Astrocyte of the hippocampus (primary cell): Measurements from ENCODE around the gene RETREG1.
"Not testable (repeated sequence)": the region's sequence is repeated elsewhere in the genome, so short reads cannot be mapped to it uniquely, and the experiment has no call there.

Experiments
- DNase-seq: peaks from one replicate; pipeline ENCODE4 v3.0.0; 2011; ENCODE audit warnings: low read depth, low spot score

Gene RETREG1, protein sequence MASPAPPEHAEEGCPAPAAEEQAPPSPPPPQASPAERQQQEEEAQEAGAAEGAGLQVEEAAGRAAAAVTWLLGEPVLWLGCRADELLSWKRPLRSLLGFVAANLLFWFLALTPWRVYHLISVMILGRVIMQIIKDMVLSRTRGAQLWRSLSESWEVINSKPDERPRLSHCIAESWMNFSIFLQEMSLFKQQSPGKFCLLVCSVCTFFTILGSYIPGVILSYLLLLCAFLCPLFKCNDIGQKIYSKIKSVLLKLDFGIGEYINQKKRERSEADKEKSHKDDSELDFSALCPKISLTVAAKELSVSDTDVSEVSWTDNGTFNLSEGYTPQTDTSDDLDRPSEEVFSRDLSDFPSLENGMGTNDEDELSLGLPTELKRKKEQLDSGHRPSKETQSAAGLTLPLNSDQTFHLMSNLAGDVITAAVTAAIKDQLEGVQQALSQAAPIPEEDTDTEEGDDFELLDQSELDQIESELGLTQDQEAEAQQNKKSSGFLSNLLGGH

DNA sequence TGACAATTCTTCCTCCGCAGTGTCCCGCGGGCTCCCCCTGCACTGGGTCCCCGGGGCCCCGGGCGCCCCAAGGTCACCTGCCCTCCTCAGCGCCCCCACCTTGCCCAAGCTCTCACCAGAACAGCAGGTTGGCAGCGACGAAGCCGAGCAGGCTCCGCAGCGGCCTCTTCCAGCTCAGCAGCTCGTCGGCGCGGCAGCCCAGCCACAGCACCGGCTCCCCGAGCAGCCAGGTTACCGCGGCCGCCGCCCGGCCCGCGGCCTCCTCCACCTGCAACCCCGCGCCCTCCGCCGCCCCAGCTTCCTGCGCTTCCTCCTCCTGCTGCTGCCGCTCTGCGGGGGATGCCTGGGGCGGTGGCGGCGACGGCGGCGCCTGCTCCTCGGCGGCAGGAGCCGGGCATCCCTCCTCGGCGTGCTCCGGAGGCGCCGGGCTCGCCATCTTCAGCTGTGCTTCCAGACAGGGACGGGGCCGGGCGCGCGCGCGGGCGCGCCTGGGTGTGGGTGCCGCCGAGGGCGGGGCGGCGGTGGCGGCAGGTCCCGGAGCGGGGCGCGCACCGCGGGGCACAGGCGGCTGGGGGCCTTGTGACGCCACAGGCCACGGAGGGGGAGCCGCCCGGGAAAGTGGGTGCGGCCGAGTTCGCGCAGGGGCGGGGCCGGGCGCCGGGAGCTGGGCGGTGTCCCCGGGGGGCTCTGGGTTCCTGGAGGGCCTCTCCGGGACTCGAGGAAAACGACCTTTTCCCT is at the start of gene RETREG1:
Gene RETREG1 (minus strand): TSS at position 462 of the 738 bp plus-strand sequence. CDS start 26 bp downstream, at position 436.
- peak; percentile 78 for DNase-seq

DNA sequence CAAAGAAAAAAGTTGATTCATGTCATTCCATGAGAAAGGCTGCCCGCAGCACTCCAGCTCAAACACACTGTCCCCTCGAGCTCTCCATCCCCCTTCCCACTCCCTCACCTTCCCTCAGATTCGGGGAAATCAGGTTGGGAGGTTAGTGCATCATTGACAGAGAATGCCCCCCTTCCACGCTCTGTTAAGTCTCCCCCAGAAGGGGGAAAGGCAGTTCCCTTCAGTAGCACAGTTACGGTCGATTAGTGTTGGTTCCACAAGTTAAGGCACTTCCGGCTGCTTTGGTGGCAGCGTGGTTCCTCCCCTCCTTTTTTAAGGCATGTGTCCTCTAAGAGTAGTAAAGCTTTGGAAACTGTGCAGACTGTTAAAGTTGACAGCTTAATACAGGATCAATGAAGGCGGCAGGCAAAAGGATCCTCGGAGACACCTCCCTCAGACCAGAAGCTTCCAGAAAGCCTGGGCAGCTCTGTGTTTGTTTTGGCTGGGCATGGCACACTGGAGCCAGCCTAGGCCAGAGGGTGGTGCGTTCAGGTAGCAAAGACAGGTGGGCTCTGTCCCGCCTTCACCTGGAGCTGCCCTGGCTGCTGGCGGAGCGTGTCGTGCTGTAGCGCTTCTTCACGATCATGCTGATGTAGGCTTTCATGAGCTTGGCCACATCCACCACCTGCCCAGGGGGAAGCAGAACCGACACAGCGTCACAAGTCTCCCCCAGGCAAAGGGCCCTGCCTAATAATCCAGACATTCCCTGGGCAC is 49.5 kb upstream of the RETREG1 start:
- DNase-seq: no peak

DNA sequence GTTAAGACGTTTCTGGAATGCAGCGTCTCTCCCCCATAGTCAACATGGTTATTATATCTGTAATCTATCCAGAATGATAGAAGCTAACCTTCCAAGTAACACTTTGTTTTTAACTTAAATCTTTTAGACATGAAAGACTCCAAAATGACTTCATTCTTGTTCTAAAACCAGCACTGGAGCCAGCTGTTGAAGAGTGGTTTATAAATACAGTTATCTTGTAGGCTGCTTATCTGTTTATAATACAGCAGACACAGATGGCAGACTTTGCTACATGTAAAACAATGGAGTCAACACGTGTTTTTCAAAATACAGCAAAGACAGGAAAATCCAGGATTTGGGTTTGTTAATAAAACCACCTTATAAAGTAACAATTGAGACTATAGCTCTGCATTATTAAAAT is 48.8 kb upstream of the RETREG1 start:
- no peak for DNase-seq

DNA sequence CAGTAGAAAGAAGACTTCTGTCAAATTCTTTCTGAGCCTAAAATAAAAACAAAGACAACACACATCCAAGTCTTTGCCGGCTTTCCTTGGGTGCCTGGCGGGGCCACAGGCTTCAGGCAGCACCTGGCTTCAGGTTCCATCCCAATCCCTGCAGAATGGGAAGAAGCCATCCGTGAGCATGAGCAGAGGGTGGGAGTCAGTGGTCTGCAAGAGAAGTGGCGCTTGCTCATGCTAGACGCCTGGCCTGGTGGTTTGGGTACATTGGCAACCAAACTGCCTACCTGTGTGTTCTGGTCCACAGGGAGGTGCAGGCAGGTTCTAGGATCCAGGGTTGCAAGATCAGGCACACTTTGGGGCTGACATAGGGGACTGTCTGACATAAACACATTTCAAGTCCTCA is 47.6 kb upstream of the RETREG1 start:
- DNase-seq: no peak

DNA sequence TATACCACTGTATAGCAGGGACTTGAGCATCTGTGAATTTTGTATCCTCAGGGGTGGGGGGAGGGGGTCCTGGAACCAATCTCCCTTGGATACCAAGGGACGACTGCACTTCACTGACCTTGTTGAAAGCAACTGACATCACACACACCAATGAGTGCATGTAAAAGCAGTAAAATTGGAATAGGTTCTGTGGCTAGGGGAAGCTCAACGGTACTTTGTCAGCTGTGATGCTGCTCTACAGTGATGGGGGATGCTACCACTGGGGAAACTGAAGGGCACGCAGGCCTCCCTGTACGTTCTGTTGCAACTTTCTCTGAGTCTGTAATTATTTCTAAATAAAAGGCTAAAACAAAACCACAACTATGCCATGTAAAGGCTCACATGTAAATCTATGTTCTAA is 47.0 kb upstream of the RETREG1 start:
- DNase-seq: no peak

DNA sequence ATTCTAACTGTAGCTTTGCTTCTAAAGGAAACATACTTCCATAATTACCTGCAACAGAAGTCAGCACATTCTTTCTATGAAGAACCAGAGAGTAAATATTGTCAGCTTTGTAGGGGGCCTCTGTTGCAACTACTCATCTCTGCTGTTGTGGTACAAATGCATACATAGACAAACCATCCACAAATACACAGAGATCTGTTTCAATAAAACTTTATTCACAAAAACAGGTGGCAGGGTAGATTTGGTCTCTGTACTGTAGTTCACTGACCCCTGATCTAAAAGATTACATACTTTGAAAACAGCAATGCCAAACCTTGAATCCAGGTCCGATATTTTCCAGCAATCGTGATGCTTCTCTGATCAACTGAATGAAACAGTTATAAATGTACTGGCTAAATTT is 44.9 kb upstream of the RETREG1 start:
- DNase-seq: no peak

DNA sequence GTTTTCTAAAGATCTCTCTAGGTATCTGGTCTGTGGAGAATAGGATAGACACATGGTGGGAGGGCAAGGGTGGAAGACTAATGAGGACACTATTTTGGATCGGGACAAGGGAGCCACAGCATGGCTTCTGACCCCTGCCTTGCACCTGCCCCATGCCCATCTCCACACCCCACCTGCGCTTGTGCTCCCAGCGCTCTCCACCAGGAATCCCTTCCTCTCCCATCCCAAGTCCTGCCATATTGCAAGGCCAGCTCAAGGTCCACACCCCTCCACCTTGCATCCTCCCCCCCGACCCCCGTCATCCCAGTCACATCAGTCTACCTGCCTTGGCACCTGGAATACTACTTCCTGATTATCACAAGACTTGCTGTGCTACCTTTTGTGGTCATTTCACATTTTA is 44.2 kb upstream of the RETREG1 start:
- no peak for DNase-seq

DNA sequence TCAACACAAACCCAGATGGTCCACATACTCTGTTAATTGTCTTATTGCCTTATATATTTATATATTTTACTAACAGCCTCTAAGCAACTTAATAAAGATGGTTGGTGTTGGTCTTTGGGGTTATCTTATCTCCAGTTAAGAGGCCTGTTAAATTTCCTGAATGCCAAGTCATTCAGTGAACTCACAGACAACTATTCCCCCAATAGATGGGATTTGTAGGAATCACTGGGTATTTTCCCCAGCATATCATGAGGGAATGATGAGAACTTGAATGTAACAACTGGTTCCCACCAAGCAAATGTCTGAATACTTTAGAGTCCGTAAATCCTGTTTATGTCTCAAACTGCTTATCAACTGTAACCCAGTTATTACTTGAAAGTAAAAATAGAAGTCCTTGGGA is 42.7 kb upstream of the RETREG1 start:
- no peak for DNase-seq

DNA sequence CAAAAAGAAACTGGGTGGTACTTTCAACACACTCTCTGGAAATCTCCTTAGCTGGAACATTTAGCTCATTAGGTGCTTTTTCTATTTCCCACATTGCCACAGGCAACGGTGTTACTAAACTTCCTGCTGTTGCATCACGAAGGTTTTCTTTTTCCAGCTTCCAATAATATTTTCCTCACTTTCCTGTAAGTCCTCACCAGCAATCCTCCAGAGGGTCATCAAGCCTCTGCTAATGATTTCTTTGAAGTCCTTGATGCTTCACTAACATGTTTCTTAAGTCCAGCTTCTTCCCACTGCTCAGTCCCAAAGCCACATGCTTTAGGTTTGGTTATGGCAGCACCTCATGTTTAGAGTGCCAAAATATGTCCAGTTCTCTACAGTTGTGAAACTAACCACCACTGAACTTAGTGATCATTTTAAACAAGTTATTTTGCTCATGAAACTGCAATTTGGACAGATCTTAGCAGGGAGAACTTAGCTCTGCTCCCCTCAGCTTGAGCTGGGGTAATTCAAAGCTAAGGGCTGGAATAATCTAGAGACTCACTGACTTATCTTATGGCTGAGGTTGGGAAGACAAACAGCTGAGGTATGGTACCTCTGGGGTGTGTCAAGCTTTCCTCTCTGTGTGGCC is 39.9 kb upstream of the RETREG1 start:
- DNase-seq: no peak

DNA sequence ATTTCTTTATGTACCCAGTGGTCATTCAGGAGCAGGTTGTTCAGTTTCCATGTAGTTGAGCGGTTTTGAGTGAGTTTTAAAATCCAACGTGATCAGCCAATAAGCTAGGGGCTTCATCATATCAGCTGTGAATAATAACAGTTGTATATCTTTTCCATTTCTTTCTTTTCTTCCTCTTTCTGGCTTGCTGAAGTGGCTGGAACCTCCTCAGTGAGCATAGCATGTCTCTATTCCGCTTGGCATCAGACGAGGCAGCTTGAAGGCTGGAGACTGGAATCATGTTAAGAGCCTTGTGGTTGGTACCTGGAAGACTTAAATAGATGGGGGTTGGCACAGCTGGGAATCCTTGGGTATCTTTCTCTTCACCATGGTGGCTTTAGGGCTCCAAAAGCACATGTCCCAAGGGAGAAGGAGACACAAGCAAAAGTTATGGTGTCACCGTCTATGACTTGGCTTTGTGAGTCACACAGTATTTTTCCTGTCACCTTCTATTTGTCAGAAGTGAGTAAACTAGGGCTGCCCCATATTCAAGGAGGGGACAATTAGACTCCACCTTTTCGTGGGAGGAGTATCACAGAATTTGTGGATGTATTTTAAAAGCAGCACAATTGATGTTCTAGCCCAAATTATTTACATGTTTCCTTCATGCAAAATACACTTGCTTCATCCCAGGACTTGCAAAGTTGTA is 38.0 kb upstream of the RETREG1 start:
- no peak for DNase-seq

DNA sequence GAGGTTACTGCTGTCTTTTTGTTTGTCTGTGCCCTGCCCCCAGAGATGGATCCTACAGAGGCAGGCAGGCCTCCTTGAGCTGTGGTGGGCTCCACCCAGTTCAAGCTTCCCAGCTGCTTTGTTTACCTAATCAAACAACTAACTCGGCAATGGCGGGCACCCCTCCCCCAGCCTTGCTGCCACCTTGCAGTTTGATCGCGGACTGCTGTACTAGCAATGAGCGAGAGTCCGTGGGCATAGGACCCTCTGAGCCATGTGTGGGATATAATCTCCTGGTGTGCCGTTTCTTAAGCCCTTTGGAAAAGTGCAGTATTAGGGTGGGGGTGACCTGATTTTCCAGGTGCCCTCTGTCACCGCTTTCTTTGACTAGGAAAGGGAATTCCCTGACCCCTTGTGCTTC is 31.9 kb upstream of the RETREG1 start:
- not testable (repeated sequence) for DNase-seq

DNA sequence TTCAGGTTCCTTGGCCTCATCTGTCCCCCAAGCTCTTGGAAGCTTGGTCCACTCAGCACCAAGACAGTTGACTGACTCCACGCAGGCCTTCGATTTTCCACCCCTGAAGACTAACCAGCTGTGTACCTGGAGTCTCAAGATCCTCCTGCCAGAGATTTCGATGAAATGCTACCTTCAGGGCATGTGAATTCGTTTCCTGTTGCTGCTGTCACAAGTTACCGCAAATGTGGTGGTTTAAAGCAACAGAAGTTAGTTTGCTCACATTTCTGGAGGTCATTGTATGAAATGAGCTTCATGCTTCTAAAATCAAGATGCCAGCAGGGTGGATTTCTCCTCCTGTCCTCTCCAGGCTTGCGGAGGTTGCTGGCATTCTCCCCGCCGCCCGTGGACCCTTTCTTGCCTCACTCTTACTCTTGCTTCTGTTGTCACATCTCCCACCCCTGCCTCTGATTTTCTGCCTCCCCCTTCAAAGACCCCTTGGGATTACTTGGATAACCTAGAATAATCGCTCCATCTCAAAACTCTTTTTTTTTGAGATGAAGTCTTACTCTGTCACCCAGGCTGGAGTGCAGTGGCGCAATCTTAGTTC is 27.6 kb upstream of the RETREG1 start:
- no peak for DNase-seq

DNA sequence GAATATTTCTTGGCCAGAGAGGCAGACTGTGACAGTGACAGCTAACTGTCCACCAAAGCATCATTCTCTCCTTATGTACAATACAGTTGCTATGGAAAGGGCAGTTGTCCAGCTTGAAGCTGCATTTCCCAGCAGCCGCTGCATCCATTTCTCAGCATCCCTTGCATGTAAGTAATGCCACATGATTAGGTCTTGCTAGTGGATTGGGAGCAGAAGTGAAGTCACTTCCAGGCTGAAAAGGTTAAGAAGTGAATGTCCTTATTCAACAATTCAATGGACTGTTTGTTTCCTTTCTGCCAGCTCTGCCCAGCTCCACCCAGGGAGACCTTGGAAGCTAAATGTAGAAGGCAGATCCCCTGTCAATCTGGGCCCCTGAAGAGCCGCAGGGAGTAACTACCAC is 26.1 kb upstream of the RETREG1 start:
- DNase-seq: no peak

DNA sequence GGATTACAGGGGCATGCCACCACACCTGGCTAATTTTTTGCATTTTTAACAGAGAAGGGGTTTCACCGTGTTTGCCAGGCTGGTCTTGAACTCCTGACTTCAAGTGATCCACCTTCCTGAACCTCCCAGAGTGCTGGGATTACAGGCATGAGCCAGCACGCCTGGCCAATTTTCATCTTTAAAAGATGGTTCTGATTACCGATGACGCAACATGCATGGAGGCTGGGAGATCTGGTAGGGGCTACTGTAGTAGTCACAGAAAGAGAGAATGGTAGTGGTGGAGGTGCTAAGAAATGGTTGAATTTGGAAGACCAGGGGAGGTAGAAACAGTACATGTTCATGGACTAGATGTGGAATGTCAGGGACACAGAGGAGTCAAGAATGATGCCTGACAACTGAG is 22.4 kb upstream of the RETREG1 start:
- no peak for DNase-seq

DNA sequence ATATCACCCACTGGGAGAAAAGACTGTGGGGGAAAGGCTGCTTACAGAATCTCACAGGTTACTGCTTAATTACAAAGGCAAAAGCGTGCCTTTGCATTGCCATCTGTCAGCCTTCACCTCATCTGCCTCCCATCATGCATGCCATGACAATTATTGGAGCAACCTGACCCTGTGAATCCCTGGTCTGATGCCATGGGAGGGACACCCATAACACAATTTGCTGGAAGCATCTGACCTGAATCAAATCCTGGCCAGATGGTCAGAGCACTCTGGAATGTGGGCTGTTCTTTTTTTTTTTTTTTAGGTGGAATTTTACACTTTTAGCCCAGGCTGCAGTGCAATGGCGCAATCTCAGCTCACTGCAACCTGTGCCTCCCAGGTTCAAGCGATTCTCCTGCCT is 11.6 kb upstream of the RETREG1 start:
- no peak for DNase-seq

DNA sequence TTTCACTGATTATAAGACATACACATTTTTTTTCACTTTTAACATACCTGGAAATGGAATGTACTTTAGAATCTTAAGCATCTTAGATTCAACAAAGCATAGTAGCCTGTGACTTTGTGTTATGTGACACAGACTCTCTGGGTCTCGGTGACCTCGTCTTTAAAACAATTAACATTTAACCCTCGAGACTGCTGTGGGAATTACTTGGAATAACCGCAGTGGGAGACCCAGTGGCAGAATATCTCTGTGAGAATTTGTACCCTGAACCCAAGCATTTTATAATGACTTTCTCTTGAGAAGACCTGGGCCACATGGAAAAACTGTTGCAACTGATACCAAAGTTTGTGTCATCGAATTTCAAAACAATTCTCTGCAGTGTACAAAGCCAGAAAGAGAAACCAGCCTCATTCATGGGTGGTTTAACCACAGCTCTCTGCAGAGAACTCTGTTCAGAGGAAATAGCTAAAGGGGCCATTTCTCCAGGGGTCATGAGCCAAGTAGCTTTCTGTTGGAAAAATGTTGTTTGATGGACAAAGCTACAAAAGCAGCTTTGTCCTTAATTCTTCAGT is 10.0 kb upstream of the RETREG1 start:
- no peak for DNase-seq

DNA sequence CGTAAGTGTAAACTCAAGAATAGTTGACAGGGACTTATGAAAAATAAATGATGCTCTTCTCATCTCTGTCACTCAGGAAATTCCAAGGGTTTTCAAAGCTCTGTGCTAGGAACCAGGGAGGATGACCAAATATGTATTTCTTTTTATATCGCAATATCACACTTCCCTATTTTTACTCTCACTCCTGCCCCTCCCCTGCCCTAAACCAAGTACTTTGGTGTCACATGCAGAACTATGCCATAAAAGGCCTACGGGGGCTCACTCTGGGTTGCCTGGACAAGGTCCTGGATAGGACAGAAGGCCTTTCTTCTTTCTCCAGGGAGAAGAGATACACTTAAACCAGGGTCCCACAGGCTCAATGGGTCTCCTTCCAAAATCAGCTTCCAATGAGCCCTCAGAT is 8.3 kb upstream of the RETREG1 start:
- no peak for DNase-seq

DNA sequence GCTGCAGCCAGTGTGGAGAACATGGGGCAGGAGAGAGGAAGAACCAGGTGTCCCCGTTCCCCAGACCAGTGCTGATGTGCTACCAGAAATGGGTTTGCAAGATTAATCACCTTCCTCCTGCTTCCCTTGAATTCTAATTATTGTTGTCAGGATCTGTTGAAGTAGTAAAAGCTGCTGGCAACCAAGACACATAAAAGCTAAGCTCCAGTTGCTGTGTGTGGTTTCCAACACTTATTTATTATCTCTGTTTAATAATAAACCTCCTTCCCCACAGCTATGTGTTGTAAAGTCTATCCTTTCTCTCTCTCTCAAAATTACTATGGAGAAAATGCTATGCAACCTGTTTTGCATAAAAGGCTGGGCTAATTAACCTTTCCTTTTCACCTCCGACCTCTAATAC is 2.3 kb upstream of the RETREG1 start:
- no peak for DNase-seq

DNA sequence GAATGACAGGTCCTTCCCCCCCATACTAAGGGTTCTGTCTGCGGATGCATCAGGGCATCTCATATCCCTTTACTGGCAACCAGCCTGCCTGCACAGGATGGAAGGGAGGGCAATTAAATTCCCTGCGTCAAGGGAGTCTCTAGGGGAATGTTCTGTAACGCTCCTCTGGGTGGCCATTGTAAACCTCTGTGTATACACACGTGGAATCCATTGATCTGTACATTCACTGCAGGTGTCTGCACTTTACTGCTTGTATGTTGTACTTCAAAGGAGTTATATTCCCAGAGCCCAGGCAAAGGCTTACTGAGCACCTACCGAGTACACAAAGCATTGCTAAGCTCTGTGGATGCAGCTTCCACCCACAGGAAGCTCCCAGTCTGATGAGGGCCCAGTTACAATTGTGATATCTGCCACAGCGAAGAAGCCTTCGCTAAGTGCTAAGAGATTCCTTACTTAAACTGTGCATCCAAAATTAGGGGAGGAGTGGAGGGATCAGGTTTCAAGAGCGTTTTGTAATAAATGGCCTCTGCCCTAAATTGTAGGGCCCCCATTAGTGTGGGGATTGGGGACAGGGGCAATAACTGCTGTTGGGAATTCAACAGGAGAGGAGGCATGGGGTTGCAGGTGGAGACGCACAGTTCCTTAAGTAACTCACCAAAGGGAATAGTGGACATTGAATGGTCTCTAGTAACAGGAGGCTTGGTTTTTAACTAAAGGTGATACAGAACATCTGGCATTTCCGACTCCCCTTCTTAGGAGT is 1.5 kb upstream of the RETREG1 start:
- DNase-seq: no peak
